Activated CD4-positive, CD25-positive, alpha-beta regulatory T cell treated with anti-CD3 and anti-CD28 coated beads, Interleukin-2, amount 50 U/mL, for 72 hours (primary cell): Measurements from ENCODE around the gene RHOXF1.
"Not testable (repeated sequence)": the region's sequence is repeated elsewhere in the genome, so short reads cannot be mapped to it uniquely, and the experiment has no call there.

ENCODE experiments used
- DNase-seq: peaks from one replicate; pipeline ENCODE4 v3.0.0; 2021

RHOXF1 gene, protein sequence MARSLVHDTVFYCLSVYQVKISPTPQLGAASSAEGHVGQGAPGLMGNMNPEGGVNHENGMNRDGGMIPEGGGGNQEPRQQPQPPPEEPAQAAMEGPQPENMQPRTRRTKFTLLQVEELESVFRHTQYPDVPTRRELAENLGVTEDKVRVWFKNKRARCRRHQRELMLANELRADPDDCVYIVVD

DNA sequence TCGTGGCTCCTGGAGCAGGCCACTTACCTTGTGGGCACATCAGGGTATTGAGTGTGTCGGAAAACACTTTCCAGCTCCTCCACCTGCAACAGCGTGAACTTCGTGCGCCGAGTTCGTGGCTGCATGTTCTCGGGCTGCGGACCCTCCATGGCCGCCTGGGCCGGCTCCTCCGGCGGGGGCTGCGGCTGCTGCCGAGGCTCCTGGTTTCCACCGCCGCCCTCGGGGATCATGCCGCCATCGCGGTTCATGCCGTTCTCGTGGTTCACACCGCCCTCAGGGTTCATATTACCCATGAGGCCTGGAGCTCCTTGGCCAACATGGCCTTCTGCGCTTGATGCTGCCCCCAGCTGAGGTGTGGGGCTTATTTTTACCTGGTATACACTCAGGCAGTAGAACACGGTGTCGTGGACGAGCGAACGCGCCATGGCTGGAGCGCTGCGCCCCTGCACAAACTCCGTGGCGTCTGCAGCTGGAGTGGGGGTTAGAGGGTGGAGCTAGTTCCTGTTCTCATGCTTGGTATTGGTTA is at the start of gene RHOXF1:
TSS of gene RHOXF1 (minus strand) at position 476 of the 526 bp plus-strand sequence. CDS start at position 425, 51 bp downstream.
- no peak for DNase-seq

GRCh38 chrX:120159086-120159485 is 43.4 kb upstream of the RHOXF1 start:
- not testable (repeated sequence) for DNase-seq

GRCh38 chrX:120158313-120158712 is 42.6 kb upstream of the RHOXF1 start, which contains the start of gene RHOXF2:
RHOXF2 (plus strand) TSS chrX:120158613; CDS start chrX:120158751, 138 bp downstream.
- not testable (repeated sequence) for DNase-seq

DNA sequence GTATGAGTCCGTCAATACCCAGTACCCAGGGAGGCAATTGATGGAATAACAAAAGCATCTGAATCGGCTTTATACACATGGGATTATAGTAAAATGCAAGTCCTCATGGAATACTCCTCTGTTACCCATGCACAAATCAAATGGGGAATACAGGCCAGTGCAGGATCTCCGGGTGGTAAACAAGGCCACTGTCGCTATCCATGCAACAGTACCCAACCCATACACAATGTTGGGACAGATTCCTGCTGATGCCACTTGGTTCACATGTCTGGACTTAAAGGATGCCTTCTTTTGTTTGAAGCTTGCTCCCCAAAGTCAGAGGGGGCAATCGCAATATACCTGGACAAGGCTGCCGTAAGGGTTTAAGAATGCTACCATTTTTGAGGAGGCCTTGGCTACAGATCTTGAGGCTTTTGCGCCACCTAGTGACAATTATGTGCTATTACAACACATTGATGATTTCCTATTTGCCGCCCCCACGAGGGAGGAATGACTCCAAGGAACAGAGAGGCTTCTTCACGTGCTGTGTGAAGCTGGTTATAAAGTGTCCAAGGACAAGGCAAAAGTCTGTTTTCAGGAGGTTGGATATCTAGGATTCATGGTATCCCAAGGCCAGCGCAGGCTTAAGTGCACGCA is 34.5 kb upstream of the RHOXF1 start:
- DNase-seq: not testable (repeated sequence)

GRCh38 chrX:120147537-120147936 is 31.8 kb upstream of the RHOXF1 start:
- DNase-seq: no peak

- not testable (repeated sequence) for DNase-seq
Observed at GRCh38 chrX:120146323-120146722, 30.6 kb upstream of the RHOXF1 start.

DNA sequence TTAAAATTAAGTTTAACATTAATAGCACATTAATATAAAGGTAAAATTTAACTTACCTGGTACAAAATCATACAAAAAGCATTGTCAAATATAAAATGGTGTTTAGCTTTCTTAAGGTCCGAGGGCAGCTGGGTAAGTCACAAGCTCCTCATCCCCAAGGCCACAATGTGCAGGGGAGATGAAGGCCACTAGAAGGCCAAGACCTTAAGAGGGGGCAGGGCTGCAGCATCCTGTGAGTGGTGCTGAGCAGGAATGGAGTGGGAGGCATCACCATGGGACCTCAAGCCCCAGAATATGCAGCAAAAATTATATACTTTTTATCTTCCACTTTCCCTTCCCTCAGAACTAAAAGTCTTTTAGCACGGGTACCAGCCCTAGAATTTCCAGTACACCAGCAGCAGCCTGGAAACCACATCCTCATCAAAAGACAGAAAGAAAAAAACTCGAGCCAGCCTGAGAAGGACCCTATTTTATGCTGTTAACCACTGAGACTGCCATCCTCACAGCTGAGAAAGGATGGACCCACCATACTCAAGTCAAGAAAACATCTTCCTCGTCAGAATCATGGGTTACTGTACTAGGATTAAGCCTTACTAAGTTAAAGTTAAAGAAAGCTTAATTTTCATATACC is 29.7 kb upstream of the RHOXF1 start:
- no peak for DNase-seq

- no peak for DNase-seq
Observed at GRCh38 chrX:120144178-120144844, 28.6 kb upstream of the RHOXF1 start.

- DNase-seq: no peak
Observed at GRCh38 chrX:120140293-120140981, 24.7 kb upstream of the RHOXF1 start.

DNA sequence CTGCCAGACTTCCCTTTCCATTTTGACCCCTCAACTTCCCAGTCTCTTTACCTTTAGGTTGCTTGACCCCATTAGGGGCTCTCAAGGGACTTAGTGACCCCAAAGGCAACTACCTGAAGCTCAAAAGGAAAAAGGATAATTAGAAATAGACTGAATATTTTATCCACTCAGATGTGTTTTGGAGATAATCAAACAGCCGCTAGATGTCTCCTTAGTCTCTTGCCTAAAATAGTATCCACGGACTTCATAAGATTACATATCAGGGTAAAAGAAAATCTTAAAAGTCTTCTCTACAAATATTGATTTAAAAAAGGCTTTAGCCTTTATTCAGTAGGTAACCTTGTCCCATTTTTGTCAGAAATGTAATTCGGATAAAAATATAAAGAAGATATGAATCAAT is 21.7 kb upstream of the RHOXF1 start:
- DNase-seq: no peak

- no peak for DNase-seq
Observed at GRCh38 chrX:120136840-120137239, 21.1 kb upstream of the RHOXF1 start.

GRCh38 chrX:120136128-120136527 is 20.4 kb upstream of the RHOXF1 start:
- no peak for DNase-seq

- not testable (repeated sequence) for DNase-seq
Observed at GRCh38 chrX:120128306-120128846, 12.7 kb upstream of the RHOXF1 start.

DNA sequence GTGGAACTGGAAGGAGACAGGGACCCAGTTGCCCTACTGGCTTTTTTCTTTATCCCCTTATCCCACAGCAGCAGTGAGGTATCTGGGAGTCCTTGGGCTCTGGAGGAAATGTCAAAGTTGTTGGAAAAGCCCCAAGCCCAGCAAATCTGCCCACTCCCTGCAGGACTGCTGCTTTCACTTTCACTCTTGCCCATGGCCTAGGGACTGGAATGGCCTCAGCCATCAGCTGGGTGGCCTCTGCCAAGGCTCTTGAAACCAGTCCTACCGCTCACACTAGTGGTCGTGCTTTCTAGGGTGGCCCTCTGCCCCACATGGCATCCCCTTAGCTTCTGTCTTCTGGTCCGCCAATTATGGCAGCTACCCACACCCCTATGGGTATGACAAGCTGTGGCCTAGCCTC is 9.7 kb upstream of the RHOXF1 start:
- DNase-seq: no peak

DNA sequence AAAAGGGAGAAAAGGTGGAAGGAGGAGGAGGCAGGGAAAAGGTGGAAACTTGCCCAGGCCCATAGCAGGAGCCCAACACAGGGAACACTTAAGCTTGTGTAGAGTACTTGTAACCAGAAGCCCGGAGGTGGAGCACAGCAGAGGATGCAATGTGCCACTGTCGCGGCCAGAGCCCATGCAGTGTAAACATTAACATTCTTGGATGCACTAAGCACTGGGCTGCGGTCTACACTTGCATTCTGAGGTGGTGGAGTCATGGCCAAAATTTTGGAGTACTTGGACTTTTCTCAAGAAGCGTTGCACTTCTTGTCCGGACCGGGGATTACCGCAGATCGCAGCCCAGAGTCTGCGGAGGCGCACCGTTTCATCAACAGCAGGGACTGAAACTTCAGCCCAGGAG is 4.5 kb upstream of the RHOXF1 start:
- DNase-seq: no peak

GRCh38 chrX:120111611-120112010 is 4.1 kb downstream of the RHOXF1 start:
- no peak for DNase-seq

- DNase-seq: no peak
Observed at GRCh38 chrX:120109378-120109777, 6.3 kb downstream of the RHOXF1 start.

GRCh38 chrX:120104707-120105106 is 11.0 kb downstream of the RHOXF1 start:
- DNase-seq: not testable (repeated sequence)

- not testable (repeated sequence) for DNase-seq
Observed at GRCh38 chrX:120101057-120101456, 14.7 kb downstream of the RHOXF1 start.

DNA sequence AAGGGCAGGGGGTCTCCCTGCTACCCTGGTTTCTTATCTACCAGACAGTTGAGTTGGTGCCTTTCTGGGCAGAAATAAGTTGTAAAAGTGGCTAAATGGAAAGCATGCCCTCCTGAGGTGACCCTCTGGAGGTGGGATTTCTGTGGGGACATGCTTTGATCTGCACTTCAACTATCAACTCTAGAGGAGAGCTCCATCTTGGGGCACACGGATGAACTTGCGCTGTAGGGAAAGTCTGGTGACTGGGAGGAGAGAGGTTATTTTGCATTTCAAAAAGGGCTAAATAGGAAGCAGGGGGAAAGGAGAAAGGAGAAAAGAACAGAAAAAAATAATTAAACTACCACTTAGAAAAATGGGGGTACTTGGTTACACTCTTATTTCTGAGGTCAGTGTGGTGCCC is 25.5 kb downstream of the RHOXF1 start:
- no peak for DNase-seq

DNA sequence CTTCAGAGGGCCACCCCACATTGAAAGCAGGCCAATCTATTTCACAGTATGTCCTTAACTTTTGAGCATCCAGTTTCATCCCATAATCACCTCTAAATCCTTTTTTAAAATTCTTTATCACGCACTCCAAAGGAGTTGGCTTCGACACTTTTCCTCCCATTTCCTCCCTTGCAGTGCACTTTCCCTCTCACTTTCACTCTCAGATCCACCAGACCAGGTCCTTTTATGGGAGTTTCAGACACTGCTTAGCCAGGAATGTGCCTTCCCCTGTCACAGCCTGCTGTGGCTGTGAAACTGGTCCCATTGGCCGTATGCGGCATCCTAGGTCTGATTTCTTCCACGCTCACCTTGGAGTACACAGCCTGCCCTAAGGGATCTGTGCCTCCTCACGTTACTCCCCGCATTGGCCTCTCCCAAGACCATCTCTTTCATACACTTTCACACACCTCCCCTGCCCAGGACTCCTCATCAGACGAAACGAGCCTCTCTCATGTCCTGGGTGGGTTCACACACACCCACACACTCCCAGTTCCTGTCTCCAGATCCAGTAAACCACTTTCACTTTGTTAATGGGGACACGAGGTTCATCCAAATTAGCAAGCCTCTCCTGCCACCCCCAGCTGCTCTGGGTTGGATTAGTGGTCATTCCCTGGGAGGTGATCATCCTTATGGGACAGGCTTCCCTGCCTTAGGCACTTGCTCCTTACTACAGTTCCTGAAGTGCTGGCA is 28.3 kb downstream of the RHOXF1 start:
- DNase-seq: no peak
